ENCODE results near the gene GSK3B. TPM values are rescaled to one million over a fixed set of nuclear protein-coding genes. Genes with fewer than 3 reads are reported as not detected.

GSK3B gene
- total RNA-seq, 2 experiments from 2014 or later: 35.1 to 35.9 TPM

- no peaks in the 10 kb centered on the region for H3K9me3 Mint-ChIP-seq (ENCODE audit: low read depth)
- DNase-seq (no peak), ATAC-seq (no peak)
- H3K4me3 Mint-ChIP-seq: no peak overlapping the region
- no peaks in the 10 kb centered on the region for H3K27me3 Mint-ChIP-seq
- H3K36me3 Mint-ChIP-seq: peaks cover 43% of the 10 kb centered on the region
- no peak overlapping the region for H3K27ac Mint-ChIP-seq
- CTCF ChIA-PET: interaction anchor here (1.0 to 1.2 kb wide), 2 partner anchors 25 to 533 kb away, joined by 3 read pairs; no protein-coding TSS in a partner anchor
- peaks cover 4% of the 10 kb centered on the region for H3K4me1 Mint-ChIP-seq
Measured at GRCh38 chr3:119884161-119884557, 210.1 kb downstream of the GSK3B start.

GRCh38 chr3:119883461-119884160 lies 210.6 kb downstream of the GSK3B start:
- Mint-ChIP-seq H3K9me3 (ENCODE audit: low read depth) (no peaks in the 10 kb centered on the region), H3K4me3 (no peak overlapping the region), H3K4me1 (peaks cover 4% of the 10 kb centered on the region), H3K36me3 (peaks cover 38% of the 10 kb centered on the region), H3K27me3 (no peaks in the 10 kb centered on the region), H3K27ac (no peak overlapping the region)
- CTCF ChIA-PET: interaction anchor here (1.0 to 1.2 kb wide), 2 partner anchors 24 to 534 kb away, joined by 3 read pairs; no protein-coding TSS in a partner anchor
- ATAC-seq (no peak), DNase-seq (no peak)

GRCh38 chr3:119880966-119881365 lies 213.3 kb downstream of the GSK3B start:
- Mint-ChIP-seq H3K36me3 (peaks cover 26% of the 10 kb centered on the region), H3K9me3 (ENCODE audit: low read depth) (no peaks in the 10 kb centered on the region), H3K27ac (no peak overlapping the region), H3K4me1 (peaks cover 4% of the 10 kb centered on the region), H3K4me3 (no peak overlapping the region), H3K27me3 (no peaks in the 10 kb centered on the region)
- DNase-seq (no peak), ATAC-seq (no peak)
- CTCF ChIA-PET: interaction anchor here (2.3 kb wide), 1 partner anchor 11 kb away, joined by 11 read pairs; no protein-coding TSS in a partner anchor

GRCh38 chr3:119873646-119874045 lies 220.6 kb downstream of the GSK3B start:
- H3K4me3 Mint-ChIP-seq: no peak overlapping the region
- CTCF ChIA-PET: interaction anchor here (0.6 kb wide), 1 partner anchor 687 kb away, joined by 4 read pairs; no protein-coding TSS in a partner anchor
- no peaks in the 10 kb centered on the region for H3K27me3 Mint-ChIP-seq
- H3K27ac Mint-ChIP-seq: no peak overlapping the region
- no peak for DNase-seq
- no peaks in the 10 kb centered on the region for H3K9me3 Mint-ChIP-seq (ENCODE audit: low read depth)
- peaks cover 14% of the 10 kb centered on the region for H3K36me3 Mint-ChIP-seq
- peaks cover 6% of the 10 kb centered on the region for H3K4me1 Mint-ChIP-seq
- no peak for ATAC-seq

- CTCF ChIA-PET: no interaction called here
- Mint-ChIP-seq H3K4me1 (peaks cover 6% of the 10 kb centered on the region), H3K36me3 (peaks cover 14% of the 10 kb centered on the region), H3K27me3 (no peaks in the 10 kb centered on the region), H3K9me3 (ENCODE audit: low read depth) (no peaks in the 10 kb centered on the region), H3K4me3 (no peak overlapping the region), H3K27ac (no peak overlapping the region)
- DNase-seq (no peak), ATAC-seq (no peak)
Measured at GRCh38 chr3:119872773-119873172, 221.5 kb downstream of the GSK3B start.

GRCh38 chr3:119871571-119871970 lies 222.7 kb downstream of the GSK3B start:
- H3K27me3 Mint-ChIP-seq: no peaks in the 10 kb centered on the region
- H3K9me3 Mint-ChIP-seq (ENCODE audit: low read depth): no peaks in the 10 kb centered on the region
- H3K4me3 Mint-ChIP-seq: no peak overlapping the region
- H3K36me3 Mint-ChIP-seq: peaks cover 13% of the 10 kb centered on the region
- ATAC-seq: no peak
- DNase-seq: no peak
- H3K4me1 Mint-ChIP-seq: peaks cover 6% of the 10 kb centered on the region
- CTCF ChIA-PET: interaction anchor here (1.0 kb wide), 1 partner anchor 20 kb away, joined by 3 read pairs; no protein-coding TSS in a partner anchor
- H3K27ac Mint-ChIP-seq: no peak overlapping the region

GRCh38 chr3:119870512-119870911 lies 223.7 kb downstream of the GSK3B start:
- H3K9me3 Mint-ChIP-seq (ENCODE audit: low read depth): no peaks in the 10 kb centered on the region
- H3K4me3 Mint-ChIP-seq: no peak overlapping the region
- CTCF ChIA-PET: no interaction called here
- ATAC-seq (no peak), DNase-seq (no peak)
- no peaks in the 10 kb centered on the region for H3K27me3 Mint-ChIP-seq
- peaks cover 14% of the 10 kb centered on the region for H3K36me3 Mint-ChIP-seq
- H3K27ac Mint-ChIP-seq: no peak overlapping the region
- peaks cover 6% of the 10 kb centered on the region for H3K4me1 Mint-ChIP-seq

- no peaks in the 10 kb centered on the region for H3K27me3 Mint-ChIP-seq
- ATAC-seq (no peak), DNase-seq (no peak)
- no peaks in the 10 kb centered on the region for H3K9me3 Mint-ChIP-seq (ENCODE audit: low read depth)
- peaks cover 34% of the 10 kb centered on the region for H3K36me3 Mint-ChIP-seq
- no peak overlapping the region for H3K27ac Mint-ChIP-seq
- H3K4me1 Mint-ChIP-seq: no peaks in the 10 kb centered on the region
- CTCF ChIA-PET: no interaction called here
- H3K4me3 Mint-ChIP-seq: no peak overlapping the region
Measured at GRCh38 chr3:119864476-119864875, 229.8 kb downstream of the GSK3B start.

GRCh38 chr3:119862616-119863015 lies 231.6 kb downstream of the GSK3B start:
- DNase-seq: no peak
- no peak overlapping the region for H3K27ac Mint-ChIP-seq
- H3K4me1 Mint-ChIP-seq: no peaks in the 10 kb centered on the region
- no peaks in the 10 kb centered on the region for H3K9me3 Mint-ChIP-seq (ENCODE audit: low read depth)
- no peak for ATAC-seq
- CTCF ChIA-PET: interaction anchor here (1.2 kb wide), 1 partner anchor 29 kb away, joined by 3 read pairs; no protein-coding TSS in a partner anchor
- no peaks in the 10 kb centered on the region for H3K27me3 Mint-ChIP-seq
- H3K4me3 Mint-ChIP-seq: no peak overlapping the region
- peaks cover 48% of the 10 kb centered on the region for H3K36me3 Mint-ChIP-seq

GRCh38 chr3:119861681-119862080 lies 232.6 kb downstream of the GSK3B start:
- no peak overlapping the region for H3K4me3 Mint-ChIP-seq
- no peak for ATAC-seq
- CTCF ChIA-PET: no interaction called here
- H3K9me3 Mint-ChIP-seq (ENCODE audit: low read depth): peaks cover under 1% of the 10 kb centered on the region
- peaks cover 6% of the 10 kb centered on the region for H3K4me1 Mint-ChIP-seq
- no peak for DNase-seq
- H3K27me3 Mint-ChIP-seq: no peaks in the 10 kb centered on the region
- peaks cover 55% of the 10 kb centered on the region for H3K36me3 Mint-ChIP-seq
- no peak overlapping the region for H3K27ac Mint-ChIP-seq

- H3K4me1 Mint-ChIP-seq: peaks cover 6% of the 10 kb centered on the region
- no peak overlapping the region for H3K4me3 Mint-ChIP-seq
- peaks cover 3% of the 10 kb centered on the region for H3K9me3 Mint-ChIP-seq (ENCODE audit: low read depth)
- no peak overlapping the region for H3K27ac Mint-ChIP-seq
- DNase-seq: no peak
- peaks cover 67% of the 10 kb centered on the region for H3K36me3 Mint-ChIP-seq
- no peaks in the 10 kb centered on the region for H3K27me3 Mint-ChIP-seq
- CTCF ChIA-PET: interaction anchor here (1.5 kb wide), 1 partner anchor 24 kb away, joined by 3 read pairs; no protein-coding TSS in a partner anchor
- ATAC-seq: no peak
Measured at GRCh38 chr3:119859728-119860127, 234.5 kb downstream of the GSK3B start.

- CTCF ChIA-PET: interaction anchor here (1.5 kb wide), 1 partner anchor 24 kb away, joined by 3 read pairs; no protein-coding TSS in a partner anchor
- peaks cover 6% of the 10 kb centered on the region for H3K4me1 Mint-ChIP-seq
- peaks cover 69% of the 10 kb centered on the region for H3K36me3 Mint-ChIP-seq
Measured at GRCh38 chr3:119858957-119859356, 235.3 kb downstream of the GSK3B start.

GRCh38 chr3:119856695-119857094 lies 237.6 kb downstream of the GSK3B start:
- Mint-ChIP-seq H3K27me3 (no peaks in the 10 kb centered on the region), H3K9me3 (ENCODE audit: low read depth) (peaks cover 3% of the 10 kb centered on the region), H3K4me3 (no peak overlapping the region), H3K36me3 (peaks cover 60% of the 10 kb centered on the region), H3K4me1 (peaks cover 6% of the 10 kb centered on the region), H3K27ac (no peak overlapping the region)
- ATAC-seq: no peak
- CTCF ChIA-PET: no interaction called here
- DNase-seq: no peak

More at GRCh38 chr3:119858957-119859356, 235.3 kb downstream of the GSK3B start:
- Mint-ChIP-seq H3K27me3 (no peaks in the 10 kb centered on the region), H3K4me3 (no peak overlapping the region), H3K27ac (no peak overlapping the region), H3K9me3 (ENCODE audit: low read depth) (peaks cover 3% of the 10 kb centered on the region)
- no peak for ATAC-seq
- no peak for DNase-seq

GRCh38 chr3:119849126-119849525 lies 245.1 kb downstream of the GSK3B start:
- DNase-seq (no peak), ATAC-seq (no peak)
- no peak overlapping the region for H3K27ac Mint-ChIP-seq
- no peaks in the 10 kb centered on the region for H3K9me3 Mint-ChIP-seq (ENCODE audit: low read depth)
- H3K4me1 Mint-ChIP-seq: no peaks in the 10 kb centered on the region
- no peak overlapping the region for H3K4me3 Mint-ChIP-seq
- H3K27me3 Mint-ChIP-seq: no peaks in the 10 kb centered on the region
- H3K36me3 Mint-ChIP-seq: peaks cover 31% of the 10 kb centered on the region
- CTCF ChIA-PET: no interaction called here

Data from activated CD8-positive, alpha-beta memory T cell treated with anti-CD3 and anti-CD28 coated beads, Interleukin-2, amount 10 ng/mL, durations not matched to agents 7 days and 5 days (primary cell).